ENCODE data around the gene SHC2. TPM values are rescaled to one million over a fixed set of nuclear protein-coding genes. Genes with fewer than 3 reads are reported as not detected.

SHC2 gene
- total and polyA plus RNA-seq, 2 of the 13 experiments (the other 11 are each of a cell fraction or from before 2014, with no cell fraction given) = 9.0 to 18.3 TPM

DNA sequence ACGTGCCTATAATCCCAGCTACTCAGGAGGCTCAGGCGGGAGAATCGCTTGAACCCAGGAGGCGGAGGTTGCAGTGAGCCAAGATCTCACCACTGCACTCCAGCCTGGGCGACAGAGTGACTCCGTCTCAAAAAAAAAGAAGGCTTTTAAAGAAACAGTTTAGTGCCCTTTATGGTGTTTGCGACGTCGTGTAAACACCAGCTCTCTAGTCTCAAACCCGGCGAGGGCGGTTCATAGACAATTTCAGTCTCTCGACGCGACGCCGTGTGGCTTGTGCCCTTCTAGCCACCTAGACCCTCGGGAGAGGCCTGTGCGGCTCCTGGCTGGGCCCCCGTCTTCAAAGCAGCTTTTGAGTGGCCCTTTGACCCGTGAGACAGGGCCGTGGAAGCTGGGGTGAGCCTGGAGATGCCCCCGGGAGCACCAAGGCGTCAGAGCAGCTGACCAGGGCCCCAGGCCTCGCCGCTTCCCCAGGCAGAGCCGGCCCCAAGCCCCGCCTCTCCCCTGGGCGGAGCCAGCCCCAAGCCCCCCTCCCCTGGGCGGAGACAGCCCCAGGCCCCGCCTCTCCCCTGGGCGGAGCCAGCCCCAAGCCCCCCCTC lies 30.4 kb upstream of the SHC2 start (continued):
- TF ChIP-seq FOXM1 (CRISPR knock-in tag; IDR thresholded peaks at IDR 0.05) = no peak
- TF ChIP-seq PCBP1 (IDR thresholded peaks at IDR 0.05; ENCODE audit: borderline replicate concordance, low read depth, low read length) = no peak
- TF ChIP-seq FIP1L1 (IDR thresholded peaks at IDR 0.05; ENCODE audit: borderline replicate concordance, insufficient read depth, low read depth, low read length) = no peak
- TF ChIP-seq, protein P1, sequence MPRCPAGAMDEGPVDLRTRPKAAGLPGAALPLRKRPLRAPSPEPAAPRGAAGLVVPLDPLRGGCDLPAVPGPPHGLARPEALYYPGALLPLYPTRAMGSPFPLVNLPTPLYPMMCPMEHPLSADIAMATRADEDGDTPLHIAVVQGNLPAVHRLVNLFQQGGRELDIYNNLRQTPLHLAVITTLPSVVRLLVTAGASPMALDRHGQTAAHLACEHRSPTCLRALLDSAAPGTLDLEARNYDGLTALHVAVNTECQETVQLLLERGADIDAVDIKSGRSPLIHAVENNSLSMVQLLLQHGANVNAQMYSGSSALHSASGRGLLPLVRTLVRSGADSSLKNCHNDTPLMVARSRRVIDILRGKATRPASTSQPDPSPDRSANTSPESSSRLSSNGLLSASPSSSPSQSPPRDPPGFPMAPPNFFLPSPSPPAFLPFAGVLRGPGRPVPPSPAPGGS (CRISPR knock-in tag; IDR thresholded peaks at IDR 0.05) = no peak
- no peak for TF ChIP-seq GTF3A (CRISPR knock-in tag; conservative IDR thresholded peaks at IDR 0.05)
- TF ChIP-seq MTA3 (CRISPR knock-in tag; IDR thresholded peaks at IDR 0.05) = no peak
- TF ChIP-seq ZNF615 (CRISPR knock-in tag; IDR thresholded peaks at IDR 0.05; ENCODE audit: borderline replicate concordance) = peak; percentile 63; the same call in 1 of the 2 replicates
- no peak for TF ChIP-seq KMT2A (CRISPR knock-in tag; IDR thresholded peaks at IDR 0.05)
- peak; percentile 49; the same call in 1 of the 2 replicates for TF ChIP-seq ZNF777 (CRISPR knock-in tag; IDR thresholded peaks at IDR 0.05)
- TF ChIP-seq ZFP91 (CRISPR knock-in tag; IDR thresholded peaks at IDR 0.05; ENCODE audit: borderline replicate concordance) = peak; percentile 47
- no peak for TF ChIP-seq HOXA9 (CRISPR knock-in tag; IDR thresholded peaks at IDR 0.05; ENCODE audit: borderline replicate concordance)
- TF ChIP-seq RBM39 (IDR thresholded peaks at IDR 0.05; ENCODE audit: low read depth, low read length, poor library complexity, severe bottlenecking) = no peak
- no peak for TF ChIP-seq NFIB (CRISPR knock-in tag; IDR thresholded peaks at IDR 0.05; ENCODE audit: borderline replicate concordance)
- no peak for TF ChIP-seq GLI4 (CRISPR knock-in tag; IDR thresholded peaks at IDR 0.05; ENCODE audit: borderline replicate concordance)
- TF ChIP-seq CBX2 (IDR thresholded peaks at IDR 0.05; ENCODE audit: low read depth, low read length) = no peak
- TF ChIP-seq CBX2 (CRISPR knock-in tag; IDR thresholded peaks at IDR 0.05; ENCODE audit: low read depth) = no peak
- TF ChIP-seq TGIF2 (CRISPR knock-in tag; IDR thresholded peaks at IDR 0.05) = no peak
- TF ChIP-seq TCF12 (IDR thresholded peaks at IDR 0.05) = no peak
- TF ChIP-seq TCF12 (CRISPR knock-in tag; IDR thresholded peaks at IDR 0.05) = no peak
- TF ChIP-seq MNT (IDR thresholded peaks at IDR 0.05) = no peak
- peak; percentile 64 for TF ChIP-seq SAP130 (CRISPR knock-in tag; IDR thresholded peaks at IDR 0.05; ENCODE audit: low read depth)
- no peak for TF ChIP-seq KLF12 (CRISPR knock-in tag; IDR thresholded peaks at IDR 0.05; ENCODE audit: borderline replicate concordance)
- TF ChIP-seq ZNF674 (CRISPR knock-in tag; IDR thresholded peaks at IDR 0.05; ENCODE audit: low read depth) = no peak
- peak; percentile 36 to 70; a peak in 2 of 4 replicates for TF ChIP-seq HMGXB4 (CRISPR knock-in tag; IDR thresholded peaks at IDR 0.05; ENCODE audit: borderline replicate concordance in 1 of 2, low read depth in 1 of 2)
- TF ChIP-seq GPN1 (CRISPR knock-in tag; IDR thresholded peaks at IDR 0.05; ENCODE audit: borderline replicate concordance) = no peak
